Activated CD4-positive, CD25-positive, alpha-beta regulatory T cell treated with anti-CD3 and anti-CD28 coated beads, Interleukin-2, amount 50 U/mL, for 24 hours (primary cell): ENCODE results near the gene MBOAT7.
A peak's percentile ranks its signal among the peaks of the same experiment; 100 is the strongest.

Experiments used
- ATAC-seq, 2 donors: fragments of 150-1000 bp; cut with Tn5 transposase; one replicate each; pipeline ENCODE4 v1.10.0; 2021; ENCODE audit warnings: mild to moderate bottlenecking in 1 of 2, moderate library complexity in 1 of 2

Gene MBOAT7

DNA sequence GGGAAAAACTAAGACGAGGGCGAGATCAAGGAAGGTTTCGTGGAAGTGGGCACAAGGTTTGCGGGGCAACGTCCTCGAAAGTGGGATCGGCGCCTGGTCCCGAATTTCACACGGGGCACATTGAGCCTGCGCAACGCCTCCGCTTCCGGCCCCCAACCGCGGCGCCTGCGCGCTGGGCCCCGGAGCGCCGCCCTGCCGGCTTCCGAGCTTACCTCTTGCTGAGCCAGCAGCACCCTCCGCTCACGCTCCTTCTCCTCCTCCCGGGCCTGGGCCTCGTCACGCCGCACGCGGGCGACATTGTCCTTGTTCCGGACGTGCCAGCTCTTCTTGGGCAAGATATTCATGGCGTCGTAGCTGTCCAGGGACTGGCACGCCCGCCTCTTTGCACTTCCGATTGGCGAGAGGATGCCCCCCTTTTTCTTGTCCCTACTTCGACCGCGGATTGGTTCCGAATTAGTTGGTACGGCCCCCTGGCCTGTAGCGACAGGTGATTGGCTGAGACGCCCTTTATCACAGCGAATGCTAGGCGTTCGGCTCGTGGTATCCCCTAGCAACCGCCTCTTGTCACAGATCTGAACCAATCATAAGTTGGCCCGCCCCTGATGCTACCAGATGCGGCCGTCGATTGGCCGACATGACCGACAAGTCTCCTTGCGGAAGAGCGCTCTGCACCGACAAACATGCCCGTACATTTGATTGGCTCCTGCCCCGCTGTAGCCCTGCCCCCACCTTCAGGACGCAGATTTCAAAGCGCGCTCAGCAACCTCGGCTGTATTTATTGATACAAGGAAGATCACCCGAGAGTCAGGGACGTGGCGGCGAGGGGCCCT, 29.8 kb downstream of the MBOAT7 start, which contains the start of gene LENG1:
Gene LENG1 (minus strand): TSS at position 370 of the 830 bp plus-strand sequence. CDS start 26 bp downstream, at position 344.
- ATAC-seq: peak; percentile 93 to 95

DNA sequence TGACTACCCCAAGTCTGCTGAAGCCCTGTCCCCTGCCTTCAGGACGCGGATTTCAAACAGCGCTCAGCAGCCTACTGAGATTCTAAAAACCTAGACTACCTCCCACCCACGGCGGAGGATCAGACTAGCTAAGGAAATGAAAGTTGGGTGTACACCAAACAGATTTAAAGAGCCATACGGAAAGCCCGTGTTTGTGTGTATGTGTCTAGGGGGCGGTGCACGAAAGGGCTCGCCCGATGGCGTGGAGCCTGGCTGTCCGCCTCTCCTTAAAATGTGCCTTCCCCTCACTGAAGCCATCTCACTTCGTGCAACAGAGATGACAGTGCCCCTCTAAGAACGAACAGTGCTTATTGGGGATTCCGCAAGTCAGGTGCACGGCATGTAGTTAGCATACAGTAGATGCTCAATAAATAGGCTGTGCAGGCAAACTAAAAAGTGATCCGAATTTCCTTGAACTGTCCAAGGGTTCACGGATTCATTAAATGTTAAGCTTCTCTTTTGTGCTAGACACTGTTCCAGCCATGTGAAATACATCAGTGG, 30.5 kb downstream of the MBOAT7 start:
- no peak for ATAC-seq

GRCh38 chr19:54156953-54157352, 32.4 kb downstream of the MBOAT7 start:
- no peak for ATAC-seq

DNA sequence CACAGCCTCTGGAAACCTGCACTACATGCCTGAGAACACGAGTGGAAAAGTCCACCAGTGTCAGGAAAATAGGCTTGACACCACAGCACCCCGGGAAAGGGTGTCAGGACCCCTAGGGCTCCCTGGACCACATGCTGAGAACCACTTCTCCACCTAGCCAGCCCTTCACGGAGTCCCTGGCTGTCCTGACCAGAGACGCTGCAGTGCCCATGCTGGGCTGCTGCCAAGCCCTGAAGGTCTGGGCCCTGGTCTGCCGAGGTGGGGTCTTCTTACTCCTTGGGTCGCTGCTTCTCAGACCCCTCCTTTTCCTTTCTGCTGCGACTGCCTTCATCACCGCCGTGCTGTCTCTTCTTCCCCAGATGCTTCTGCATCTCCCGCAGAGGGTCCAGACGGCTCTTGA, 32.9 kb downstream of the MBOAT7 start:
- no peak for ATAC-seq

DNA sequence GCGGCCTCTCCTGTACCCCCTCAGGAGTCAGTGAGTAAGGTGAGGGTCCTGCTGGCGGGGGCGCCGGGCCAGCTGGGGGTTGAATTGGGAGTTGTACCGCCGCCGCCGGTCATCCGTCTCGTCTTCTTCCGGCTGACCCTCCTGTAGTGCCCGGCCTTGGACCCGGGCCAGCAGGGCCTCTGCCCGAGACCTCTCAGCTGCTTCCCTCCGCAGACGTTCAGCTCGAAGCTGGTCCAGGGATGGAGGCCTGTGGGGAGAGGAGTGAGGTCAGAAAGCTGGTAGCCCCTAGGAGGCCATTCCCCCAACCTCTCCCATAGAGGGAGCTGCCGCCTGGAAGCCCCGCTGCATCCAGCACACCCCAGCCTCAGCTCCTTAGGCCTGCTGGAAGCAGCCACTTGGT, 33.7 kb downstream of the MBOAT7 start:
- ATAC-seq: no peak

- ATAC-seq: no peak
Measured at GRCh38 chr19:54154603-54155345, 34.6 kb downstream of the MBOAT7 start.

GRCh38 chr19:54153731-54154326, 35.6 kb downstream of the MBOAT7 start:
- ATAC-seq: no peak

- no peak for ATAC-seq
Measured at GRCh38 chr19:54152878-54153524, 36.4 kb downstream of the MBOAT7 start.

DNA sequence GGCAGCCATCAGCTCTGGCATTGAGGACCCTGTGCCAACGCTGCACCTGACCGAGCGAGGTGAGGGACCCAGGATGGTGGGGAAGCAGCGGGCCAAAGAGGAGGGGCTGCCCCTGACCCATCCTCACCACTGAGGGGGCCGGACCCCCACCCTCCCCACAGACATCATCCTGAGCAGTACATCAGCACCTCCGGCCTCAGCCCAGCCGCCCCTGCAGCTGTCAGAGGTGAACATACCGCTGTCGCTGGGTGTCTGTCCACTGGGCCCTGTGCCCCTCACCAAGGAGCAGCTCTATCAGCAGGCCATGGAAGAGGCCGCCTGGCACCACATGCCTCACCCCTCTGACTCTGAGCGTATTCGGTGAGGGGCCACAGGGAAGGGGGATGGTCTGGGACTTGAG, 37.1 kb downstream of the MBOAT7 start:
- no peak for ATAC-seq

- no peak for ATAC-seq
Measured at GRCh38 chr19:54151362-54152035, 37.9 kb downstream of the MBOAT7 start.

GRCh38 chr19:54149021-54149812, 40.2 kb downstream of the MBOAT7 start:
- no peak for ATAC-seq

GRCh38 chr19:54148158-54148557, 41.2 kb downstream of the MBOAT7 start:
- ATAC-seq: no peak

- no peak for ATAC-seq
Measured at GRCh38 chr19:54147676-54148075, 41.7 kb downstream of the MBOAT7 start.

GRCh38 chr19:54145541-54146158, 43.7 kb downstream of the MBOAT7 start:
- no peak for ATAC-seq

GRCh38 chr19:54142166-54142780, 47.1 kb downstream of the MBOAT7 start:
- ATAC-seq: no peak

- ATAC-seq: no peak
Measured at GRCh38 chr19:54141356-54141755, 48.0 kb downstream of the MBOAT7 start.

DNA sequence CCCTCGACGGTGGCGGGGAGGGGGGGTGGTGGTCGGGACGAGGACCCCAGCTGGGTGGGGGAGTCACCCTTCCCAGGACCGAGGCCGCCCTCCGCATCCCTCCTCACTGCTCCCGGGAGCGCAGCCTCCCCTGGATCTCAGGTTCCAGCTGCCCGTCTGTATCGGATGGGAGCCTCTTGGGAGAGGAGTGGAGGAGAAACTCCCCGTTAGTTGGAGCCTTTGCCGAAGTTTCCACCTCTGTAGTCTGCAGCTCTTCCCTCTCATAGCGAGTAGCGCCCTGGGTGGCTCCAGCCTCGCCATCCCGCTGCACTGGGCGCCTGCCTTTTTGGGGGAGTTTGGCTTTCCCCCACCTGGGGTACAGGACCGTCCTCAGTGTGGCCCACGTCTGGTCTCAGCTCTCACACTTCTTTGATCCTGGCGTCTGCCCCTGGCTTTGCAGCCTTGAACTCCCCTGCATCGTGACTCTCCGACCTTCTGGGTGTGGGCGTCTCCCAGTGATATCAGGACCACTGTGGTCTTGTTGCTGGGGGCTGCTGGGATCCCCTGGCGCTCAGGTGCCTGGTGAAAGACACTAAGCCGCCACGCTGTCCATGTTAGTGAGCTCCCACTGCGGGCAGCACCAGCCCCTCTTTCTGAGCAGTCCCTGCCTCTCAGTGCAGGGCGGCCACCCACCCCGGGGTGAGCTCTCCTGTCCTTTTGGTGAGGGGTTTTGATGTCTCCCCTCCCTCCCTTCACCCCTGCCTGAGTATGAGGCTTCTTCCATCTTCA, 50.7 kb downstream of the MBOAT7 start:
- ATAC-seq: no peak

GRCh38 chr19:54137699-54138488, 51.5 kb downstream of the MBOAT7 start, which contains the start of gene CNOT3:
TSS of gene CNOT3 (plus strand) at chr19:54137762. CDS start at chr19:54142979, 5,217 bp downstream.
- no peak for ATAC-seq
